CD4-positive, alpha-beta T cell treated with Interleukin-17A for 1 hour (primary cell): ENCODE measurements around the gene C2.
"Not testable (repeated sequence)": the region's sequence is repeated elsewhere in the genome, so short reads cannot be mapped to it uniquely, and the experiment has no call there.

Experiments
- DNase-seq: peaks from one replicate; pipeline ENCODE4 v3.0.0-alpha.2; 2020

Gene C2

DNA sequence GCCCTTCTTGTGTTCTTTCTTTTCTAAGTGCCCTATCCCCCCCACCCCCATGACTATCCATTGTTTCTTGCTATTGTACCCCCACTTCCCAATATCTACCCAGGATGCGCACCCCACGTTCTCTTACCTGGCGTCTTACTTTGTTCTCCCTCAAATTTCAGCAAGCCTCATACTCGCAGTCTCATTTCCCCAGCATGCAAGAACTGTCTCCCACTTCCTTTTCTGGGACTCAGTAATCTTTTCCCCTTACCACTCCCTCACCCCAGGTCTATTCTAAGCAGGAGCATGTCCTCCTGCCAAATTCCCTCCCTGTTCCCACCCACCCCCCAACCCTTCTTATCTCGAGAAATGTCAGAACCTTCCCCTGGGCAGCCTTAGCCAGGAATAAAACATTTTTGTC is 28.3 kb upstream of the C2 start:
- DNase-seq = no peak

DNA sequence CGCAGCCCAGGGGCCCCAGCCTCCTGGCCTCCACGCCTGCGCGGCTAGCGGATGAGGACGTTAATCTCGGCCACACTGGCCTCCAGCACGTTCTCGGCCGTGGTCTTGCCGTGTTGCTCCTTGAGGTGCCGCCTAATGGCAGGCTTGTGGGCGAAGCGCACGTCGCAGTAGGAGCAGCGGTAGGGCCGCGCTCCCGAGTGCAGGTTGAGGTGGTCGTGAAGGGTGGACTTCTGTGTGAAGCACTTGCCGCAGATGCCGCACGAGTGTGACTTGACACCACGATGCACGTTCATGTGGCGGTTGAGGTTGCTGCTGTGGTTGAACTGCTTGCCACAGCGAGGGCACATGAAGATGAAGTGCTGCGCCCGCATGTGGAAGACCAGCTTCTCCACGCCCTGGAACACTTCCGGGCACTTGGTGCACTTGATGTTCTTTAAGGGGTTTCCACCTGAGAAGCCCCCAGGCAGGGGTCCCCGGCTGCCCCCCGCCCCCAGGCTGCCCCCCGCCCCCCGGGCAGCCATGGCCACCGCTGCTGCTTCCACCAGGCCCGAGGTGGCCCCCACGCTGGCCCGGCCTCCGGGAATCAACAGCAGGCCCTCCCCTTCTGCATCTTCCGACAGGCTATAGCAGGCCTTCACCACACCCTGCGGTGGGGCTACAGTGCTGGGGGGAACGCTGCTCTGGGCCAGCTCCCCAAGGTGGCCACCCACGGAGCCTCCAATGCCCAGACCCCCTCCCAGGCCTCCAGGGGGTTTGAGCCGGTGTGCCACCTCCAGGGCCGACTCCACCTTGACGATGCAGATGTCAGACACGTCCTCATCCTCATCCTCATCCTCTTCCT is 27.4 kb upstream of the C2 start:
- peak; percentile 37 for DNase-seq

DNA sequence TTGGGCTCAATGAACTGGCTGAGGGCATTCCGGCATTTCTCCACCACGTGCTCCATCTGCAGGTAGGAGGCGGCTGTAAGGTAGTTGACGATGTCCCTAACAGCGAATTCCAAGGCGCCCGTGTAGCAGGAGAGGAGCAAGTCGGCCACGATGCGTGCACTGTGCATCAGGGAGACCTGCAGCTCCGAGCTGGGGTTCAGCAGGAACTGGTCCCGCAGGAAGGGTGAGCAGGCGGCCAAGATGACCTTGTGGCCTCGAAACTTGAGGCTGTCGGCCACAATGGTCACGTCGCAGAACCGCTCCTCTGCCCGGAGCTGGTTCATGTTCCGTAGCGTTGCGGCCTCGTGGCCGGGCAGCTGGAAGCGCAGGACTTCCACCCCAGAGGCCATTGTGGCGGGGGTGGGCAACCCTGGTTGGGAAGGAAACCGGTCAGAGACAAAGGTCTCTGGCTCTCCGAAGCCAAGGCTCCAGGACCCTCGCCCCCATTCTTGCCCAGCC is 26.6 kb upstream of the C2 start:
- no peak for DNase-seq

DNA sequence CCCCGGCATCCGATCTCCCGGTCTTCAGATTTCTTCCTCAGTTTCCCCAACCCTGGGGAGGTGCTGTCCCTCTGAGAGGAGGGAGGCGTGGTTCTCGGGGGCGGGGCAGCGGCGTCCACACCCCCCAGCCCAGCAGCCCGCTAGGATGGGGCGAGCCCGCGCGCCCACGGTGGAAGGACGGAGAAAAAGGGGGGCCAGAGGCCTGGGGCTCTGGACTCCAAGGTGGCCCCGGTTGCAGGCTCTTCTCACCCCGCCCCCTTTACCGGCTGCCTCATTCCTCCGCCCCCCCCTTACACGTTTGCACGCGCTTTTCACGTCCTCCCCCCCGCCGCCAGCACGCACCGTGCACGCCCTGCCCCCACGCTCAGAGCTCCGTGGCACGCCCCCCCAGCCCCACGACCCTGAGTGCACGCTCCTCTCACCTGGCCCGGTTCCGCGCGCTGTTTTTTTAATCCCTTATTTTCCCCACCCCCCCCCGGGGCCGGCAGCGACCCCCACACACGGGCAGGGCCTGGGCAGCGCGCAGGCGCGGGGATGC is 26.0 kb upstream of the C2 start:
- peak; percentile 66 for DNase-seq

DNA sequence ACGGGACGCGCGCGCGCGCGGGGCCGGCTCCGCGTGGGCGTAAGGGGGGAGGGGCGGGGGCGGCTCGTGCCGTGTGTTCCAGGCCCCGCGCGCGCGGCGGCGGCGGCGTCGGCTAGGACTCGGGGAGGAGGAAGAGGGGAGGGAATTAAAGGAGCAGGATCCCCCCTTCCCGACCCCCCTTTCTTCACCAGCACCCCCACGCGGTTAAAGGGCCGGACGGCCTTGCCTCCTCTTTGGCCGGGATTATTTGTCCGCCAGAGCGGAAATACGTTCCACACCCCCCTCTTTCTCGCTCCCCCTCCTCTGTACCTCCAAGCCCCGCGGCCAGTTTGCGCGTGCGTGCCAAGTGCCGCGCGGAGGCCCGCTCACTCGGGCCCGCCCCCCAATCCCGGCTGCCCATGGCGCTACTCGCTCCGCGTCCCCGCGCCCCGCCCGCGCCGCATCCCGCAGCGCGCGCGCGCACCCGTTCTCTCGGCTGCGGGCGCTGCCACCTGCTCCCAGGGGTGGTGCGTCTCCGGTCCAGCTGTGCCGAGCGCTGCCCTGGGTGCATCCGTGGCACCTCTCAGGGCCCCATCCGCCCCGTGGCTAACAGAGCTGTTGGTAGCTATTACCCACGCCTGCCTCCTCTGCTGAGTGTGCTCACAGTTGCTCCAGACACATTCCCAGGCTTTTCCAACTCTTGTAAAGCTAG is 25.4 kb upstream of the C2 start, which contains the start of gene ZBTB12:
Gene ZBTB12 (minus strand): TSS at position 134 of the 691 bp plus-strand sequence. CDS start 781 bp downstream, outside the sequence.
- peak; percentile 91 for DNase-seq

DNA sequence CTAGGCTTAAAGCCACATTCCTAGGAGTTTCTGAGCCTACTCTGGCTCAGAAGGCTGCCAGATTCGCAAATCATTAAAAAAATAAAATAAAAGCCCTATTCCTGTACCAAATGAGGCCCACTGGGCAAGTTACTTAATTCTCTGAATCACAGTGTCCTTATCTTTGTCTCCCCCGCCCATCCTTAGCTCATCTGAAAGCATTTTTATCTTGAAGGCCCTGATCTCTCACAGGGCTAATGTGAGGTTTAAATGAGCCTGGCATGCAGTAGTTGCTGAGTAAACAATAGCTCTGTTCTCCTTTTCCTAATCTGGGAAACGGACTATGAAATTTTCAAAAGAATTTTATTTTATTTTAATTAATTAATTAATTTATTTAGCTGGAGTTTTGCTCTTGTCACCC is 23.6 kb upstream of the C2 start:
- DNase-seq = no peak

DNA sequence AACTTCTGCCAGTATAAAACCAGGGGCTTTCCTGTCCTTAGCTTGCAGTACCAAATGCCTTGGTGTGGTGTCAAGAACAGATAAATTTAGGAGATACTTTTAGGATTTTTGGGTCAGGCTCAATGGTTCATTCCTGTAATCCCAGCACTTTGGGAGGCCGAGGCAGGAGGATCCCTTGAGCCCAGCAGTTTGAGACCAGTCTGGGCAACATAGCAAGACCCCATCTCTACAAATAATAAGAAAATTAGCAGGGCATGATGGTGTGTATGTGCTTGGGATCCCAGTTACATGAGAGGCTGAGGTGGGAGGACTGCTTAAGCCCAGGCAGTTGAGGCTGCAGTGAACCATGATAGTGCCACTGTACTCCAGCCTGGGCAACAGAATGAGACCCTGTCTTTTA is 22.5 kb upstream of the C2 start:
- no peak for DNase-seq

DNA sequence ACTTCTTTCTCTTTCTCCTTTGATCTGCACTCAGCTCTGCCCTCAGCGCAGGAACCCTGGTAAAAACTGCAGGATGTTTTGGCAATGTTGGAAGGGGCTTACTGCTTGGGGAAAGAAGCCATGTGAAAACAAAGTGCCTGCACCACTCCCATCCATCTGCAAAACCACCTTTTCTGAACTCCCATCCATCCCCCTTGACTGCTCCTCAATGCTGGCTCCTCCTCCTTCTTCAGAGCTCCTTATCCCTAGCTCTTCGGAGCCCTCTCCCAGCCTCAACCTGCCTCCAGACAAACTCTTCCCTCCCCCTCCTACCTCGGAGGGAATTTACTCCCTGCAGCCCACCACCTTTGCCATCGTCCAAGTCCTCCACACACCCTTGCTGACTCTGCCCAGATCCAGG is 21.4 kb upstream of the C2 start:
- DNase-seq = no peak

DNA sequence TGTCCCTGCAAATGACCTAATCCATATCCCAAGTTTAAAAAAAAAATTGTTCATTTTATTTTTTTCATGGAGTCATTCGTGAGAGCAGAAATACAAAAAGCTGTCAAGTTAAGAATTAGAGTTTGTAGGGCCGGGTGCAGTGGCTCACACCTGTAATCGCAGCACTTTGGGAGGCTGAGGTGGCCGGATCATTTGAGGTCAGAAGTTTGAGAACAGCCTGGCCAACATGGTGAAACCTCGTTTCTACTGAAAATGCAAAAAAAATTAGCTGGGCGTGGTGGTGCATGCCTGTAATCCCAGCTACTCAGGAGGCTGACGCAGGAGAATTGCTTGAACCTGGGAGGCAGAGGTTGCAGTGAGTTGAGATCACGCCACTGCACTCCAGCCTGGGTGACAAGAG is 20.8 kb upstream of the C2 start:
- not testable (repeated sequence) for DNase-seq

DNA sequence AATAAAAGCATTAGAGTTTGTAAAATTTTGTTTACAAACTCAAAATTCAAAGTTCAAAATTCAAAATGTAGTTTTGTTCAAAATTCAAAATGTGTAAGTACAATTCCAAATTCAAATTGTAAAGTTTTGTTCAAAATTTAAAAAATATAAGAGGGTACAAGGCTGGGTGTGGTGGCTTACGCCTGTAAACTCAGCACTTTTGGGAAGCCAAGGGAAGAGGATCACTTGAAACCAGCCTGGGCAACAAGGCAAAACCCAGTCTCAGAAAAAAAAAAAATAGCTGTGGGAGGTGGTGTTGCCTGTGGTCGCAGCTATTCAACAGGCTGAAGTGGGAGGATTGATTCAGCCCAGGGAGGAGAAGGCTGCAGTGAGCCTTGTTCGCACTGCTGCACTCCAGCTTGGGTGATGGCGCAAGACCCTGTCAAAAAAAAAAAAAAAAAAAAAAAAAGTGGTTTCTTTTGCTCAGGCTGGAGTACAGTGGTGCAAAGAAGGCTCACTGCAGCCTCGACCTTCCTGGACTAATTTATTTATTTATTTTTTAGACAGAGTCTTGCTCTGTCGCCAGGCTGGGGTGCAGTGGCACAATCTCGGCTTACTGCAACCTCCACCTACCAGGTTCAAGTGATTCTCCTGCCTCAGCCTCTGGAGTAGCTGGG is 20.2 kb upstream of the C2 start:
- no peak for DNase-seq

DNA sequence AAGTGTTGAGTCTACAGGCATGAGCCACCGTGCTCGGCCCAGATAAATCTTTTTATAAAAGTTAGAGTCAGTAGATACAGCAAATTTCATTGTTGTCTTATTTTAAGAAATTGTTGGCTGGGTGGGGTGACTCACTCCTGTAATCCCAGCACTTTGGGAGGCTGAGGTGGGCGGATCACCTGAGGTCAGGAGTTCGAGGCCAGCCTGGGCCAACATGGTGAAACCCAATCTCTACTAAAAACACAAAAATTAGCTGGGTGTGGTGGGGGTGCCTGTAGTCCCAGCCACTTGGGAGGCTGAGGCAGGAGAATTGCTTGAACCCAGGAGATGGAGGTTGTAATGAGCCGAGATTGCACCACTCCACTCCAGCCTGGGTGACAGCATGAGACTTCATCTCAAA is 19.3 kb upstream of the C2 start:
- not testable (repeated sequence) for DNase-seq

DNA sequence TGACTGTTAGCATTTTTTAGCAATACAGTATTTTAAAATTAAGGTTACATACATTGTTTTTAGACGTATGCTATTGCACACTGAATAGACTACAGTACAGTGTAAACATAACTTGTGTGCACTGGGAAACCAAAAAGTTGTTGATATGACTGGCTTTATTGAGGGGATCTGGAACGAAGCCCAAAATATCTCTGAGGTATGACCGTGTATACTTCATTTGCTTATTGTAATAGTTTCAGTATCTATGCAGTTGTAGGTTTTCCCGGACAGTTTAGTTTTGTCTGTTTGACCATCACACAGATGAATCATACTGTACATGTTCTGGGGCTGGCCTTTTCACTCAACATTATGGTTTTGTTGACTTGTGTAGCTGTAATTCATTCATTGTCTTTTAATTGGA is 18.7 kb upstream of the C2 start:
- no peak for DNase-seq

DNA sequence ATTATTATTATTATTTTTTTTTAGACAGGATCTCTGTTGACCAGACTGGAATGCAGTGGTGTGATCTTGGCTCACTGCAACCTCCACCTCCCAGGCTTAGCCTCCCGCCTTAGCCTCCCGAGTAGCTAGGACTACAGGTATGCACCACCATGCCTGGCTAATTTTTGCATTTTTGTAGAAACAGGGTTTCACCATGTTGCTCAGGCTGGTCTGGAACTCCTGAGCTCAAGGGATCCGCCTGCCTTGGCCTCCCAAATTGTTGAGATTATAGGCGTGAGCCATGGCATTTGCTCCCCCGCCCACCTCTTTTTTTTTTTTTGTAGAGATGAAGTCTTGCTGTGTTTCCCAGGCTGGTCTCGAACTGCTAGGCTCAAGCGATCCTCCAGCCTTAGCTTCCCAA is 18.2 kb upstream of the C2 start:
- DNase-seq = not testable (repeated sequence)

DNA sequence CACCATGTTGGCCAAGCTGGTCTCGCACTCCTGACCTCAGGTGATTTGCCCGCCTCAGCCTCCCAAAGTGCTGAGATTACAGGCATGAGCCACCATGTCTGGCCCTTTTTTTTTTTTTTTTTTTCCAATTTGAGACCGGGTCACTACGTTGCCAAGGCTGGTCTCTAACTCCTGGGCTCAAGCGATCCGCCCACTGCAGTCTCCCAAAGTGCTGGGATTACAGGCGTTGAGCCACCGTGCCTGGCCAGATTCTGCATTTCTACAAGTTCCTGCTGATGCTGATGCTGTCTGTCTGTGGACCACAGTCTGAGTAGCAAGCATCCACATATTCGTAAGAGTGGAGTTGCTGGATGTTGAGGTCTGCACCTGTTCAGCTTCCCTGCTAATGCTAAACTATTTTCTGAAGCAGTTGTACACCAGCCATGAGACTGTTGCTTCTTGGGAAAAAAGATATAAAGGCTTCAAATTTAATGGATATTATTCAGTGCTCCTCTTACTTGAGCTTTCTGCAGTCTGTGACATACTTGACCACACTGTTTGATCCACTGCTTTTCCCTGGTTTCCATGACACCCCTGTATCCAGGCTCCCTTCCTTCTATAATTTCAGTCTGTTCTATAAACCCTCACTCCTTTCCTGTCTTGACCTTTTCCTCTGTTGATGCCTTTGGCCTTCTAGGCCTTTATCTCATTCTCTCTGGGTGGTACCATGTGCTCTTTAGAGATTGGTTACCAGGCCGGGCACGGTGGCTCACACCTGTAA is 15.5 kb upstream of the C2 start:
- no peak for DNase-seq

DNA sequence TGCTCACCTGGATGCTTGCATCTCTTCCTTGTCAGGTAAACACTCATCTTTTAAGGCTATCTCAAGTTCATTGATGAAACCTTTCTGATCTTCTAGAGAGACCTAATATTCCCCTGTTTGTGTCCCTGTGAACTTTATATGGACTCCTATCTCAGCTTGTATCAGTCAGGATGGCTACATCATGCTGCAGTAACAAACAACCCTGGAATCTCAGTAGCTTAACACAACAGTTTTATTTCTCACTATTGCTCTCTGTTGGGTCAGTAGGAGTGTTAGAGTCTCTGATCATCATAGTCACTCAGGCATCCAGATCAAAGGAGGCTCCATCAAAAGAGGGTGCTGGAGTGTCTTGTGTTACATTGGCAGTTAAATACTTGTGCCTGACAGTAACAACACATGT is 12.2 kb upstream of the C2 start:
- no peak for DNase-seq

DNA sequence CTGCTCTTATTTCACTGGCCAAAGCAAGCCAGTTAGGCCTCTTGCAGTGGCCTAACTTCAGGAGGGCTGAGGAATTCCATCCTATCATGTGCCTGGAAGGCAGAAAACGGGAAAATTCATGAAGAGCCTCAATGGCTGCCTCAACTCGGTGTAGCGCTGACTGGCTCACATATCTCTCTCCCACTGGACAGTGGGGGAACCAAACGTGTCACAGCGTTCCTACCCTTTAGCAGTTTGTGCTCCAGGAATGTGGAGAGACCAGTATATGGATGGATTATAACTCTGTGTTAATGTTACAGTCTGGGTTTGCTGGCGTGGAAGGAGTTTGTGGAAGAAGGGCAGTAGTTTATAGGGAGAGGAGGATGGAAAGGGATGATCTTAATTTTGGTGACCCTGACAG is 11.8 kb upstream of the C2 start:
- DNase-seq = no peak

DNA sequence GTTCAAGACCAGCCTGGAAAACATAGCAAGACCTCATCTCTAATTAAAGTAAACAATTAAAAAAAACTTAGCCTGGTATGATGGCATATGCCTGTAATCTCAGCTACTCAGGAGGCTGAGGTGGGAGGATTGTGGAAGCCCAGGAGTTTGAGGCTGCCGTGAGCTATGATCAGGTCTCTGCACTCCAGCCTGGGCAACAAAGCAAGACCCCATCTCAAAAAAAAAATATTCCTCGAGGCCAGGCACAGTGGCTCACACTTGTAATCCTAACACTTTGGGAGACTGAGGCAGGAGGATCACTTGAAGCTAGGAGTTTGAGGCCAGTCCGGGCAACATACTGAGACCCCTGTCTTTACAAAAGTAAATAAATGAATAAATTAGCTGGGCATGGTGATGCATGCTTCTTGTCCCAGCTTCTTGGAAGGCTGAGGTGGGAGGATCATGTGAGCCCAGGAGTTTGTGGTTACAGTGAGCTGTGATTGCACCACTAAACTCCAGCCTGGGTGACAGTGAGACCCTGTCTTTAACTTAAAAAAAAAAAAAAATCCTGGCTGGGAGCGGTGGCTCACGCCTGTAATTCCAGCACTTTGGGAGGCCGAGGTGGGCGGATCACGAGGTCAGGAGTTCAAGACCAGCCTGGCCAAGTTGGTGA is 9.3 kb upstream of the C2 start:
- DNase-seq = no peak

DNA sequence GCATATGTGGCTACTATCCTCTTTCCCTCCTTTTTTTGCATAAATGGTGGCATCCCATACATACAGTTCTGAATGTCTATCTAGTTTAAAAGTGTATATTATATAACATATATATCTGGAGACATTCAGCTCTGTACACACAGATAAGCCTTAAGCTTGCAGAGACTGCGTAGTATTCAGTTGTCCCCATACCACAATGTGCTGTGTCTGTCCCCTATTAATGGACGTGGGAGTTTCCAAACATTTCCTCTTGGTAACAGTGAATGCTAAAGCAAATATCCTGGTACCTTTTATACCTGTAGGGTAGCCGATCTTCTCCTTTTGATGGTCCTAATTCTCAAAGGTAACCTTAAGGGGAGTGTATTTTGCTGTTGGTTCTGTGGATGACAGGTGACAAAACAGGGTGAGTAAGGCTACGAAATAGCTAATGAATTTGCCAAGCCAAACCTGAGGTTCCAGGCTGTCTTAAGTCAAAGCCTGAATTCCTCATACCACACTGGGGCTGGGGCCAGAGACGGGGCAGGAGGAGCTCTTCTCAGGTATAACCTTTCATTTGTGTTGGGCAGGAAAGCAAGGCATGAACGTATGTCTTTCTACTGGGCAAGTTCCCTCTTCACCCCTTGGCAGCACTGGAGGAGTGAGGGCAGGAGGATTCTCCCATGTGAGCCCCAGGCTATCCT is 7.8 kb upstream of the C2 start:
- DNase-seq = no peak

DNA sequence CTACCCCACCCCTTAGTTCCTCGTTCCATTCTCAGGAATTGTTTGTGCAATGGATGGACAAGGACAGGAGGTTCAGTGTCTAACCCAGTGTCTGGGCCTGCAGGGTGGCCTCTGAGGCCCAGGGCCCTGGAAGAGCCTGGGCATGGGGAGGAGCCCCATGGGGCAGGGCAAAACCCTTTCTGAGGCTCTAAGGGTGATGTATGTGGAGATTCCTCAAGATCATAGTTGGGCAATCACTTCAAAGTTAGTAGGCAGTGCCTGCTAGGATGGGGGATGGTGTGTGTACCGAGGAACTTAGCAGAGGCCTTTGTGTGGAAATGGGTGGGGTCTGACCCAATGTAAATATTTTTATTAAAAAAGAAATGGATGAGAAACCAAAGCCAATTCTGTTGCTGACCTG is 6.7 kb upstream of the C2 start:
- no peak for DNase-seq

DNA sequence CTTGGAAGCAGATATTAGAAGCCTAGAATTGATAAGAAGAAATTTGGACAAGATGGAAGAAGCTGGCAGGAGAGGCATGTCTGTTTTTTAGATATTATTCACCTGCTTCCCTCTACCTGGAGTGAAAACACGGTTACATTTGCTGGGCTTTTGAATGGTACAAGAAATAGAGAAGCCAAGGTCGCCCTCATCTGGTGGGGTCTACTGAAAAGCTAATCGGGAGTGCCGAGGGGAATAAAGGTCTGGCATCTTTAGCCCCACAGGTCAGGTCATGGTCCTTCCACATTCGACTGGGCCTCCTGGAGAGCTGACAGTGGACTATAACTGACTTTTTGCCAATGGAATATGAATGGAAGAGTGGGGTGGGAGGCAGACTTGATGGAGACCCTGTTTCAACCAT is 4.6 kb upstream of the C2 start:
- DNase-seq = peak; percentile 36

DNA sequence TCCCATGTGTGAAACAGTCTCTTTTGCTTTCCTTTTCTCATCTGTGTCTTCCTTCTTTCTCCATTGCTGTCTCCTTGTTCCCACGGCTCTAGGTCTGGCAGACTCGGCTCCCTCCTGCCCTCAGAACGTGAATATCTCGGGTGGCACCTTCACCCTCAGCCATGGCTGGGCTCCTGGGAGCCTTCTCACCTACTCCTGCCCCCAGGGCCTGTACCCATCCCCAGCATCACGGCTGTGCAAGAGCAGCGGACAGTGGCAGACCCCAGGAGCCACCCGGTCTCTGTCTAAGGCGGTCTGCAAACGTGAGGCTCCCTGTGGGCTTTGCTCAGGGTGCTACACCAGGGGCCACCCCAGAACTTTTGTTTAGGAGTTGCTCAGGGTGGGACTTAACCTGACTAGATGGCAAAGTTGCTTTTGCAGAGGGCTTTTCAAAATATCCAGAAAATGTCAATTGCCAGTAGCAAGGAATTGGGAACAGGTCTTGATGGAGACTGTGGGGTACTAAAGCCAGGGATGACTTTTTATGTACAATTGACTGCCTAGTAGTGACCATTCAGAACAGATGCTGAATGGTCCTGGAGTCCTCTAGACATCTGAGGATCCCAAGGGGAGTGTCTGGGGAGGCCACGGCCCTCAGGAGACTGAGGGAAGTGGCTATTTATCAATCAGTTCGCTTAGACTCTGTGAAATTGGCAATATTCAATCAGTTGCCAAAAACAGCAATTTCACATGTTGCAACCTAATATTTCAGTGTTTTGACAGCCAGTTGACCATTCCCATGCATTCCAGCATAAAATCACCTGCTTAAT is 550 bp downstream of the C2 start:
- no peak for DNase-seq
